CD4-positive, CD25-positive, alpha-beta regulatory T cell (primary cell): Measurements from ENCODE around the gene FHIT. TPM values are rescaled to one million over a fixed set of nuclear protein-coding genes. Genes with fewer than 3 reads are reported as not detected.
A peak's percentile ranks its signal among the peaks of the same experiment; 100 is the strongest.

Experiments
- ATAC-seq, 2 donors: fragments of 150-1000 bp; cut with Tn5 transposase; one replicate each; pipeline ENCODE4 v1.10.0; 2021; ENCODE audit warnings: low read depth in 2 of 2, moderate number of reproducible peaks in 2 of 2, moderate library complexity in 1 of 2
- DNase-seq, 3 donors: peaks; one replicate each; pipeline versions ENCODE4 v3.0.0 to v3.0.0-alpha.2; 2012 to 2022; ENCODE audit warnings: mixed read lengths in 1 of 3
- H3K27ac ChIP-seq: one replicate; pipeline ENCODE4 v1.7.0; 2013; ENCODE audit warnings: mild to moderate bottlenecking, low read length; ENCODE audit not compliant: insufficient read depth, poor library complexity, severe bottlenecking
- H3K27me3 ChIP-seq: one replicate; pipeline ENCODE4 v1.7.0; 2013; ENCODE audit warnings: low read length; ENCODE audit not compliant: control insufficient read depth, insufficient read depth
- H3K36me3 ChIP-seq: one replicate; pipeline ENCODE4 v1.7.0; 2013; ENCODE audit warnings: mild to moderate bottlenecking, low read length, moderate library complexity; ENCODE audit not compliant: control insufficient read depth, insufficient read depth
- H3K4me1 ChIP-seq: 2 replicates; pipeline ENCODE4 v1.7.0; 2013; ENCODE audit warnings: mild to moderate bottlenecking, low read length; ENCODE audit not compliant: insufficient read depth, control insufficient read depth, poor library complexity, severe bottlenecking
- H3K4me3 ChIP-seq: one replicate; pipeline ENCODE4 v1.7.0; 2013; ENCODE audit warnings: low read depth, mild to moderate bottlenecking, low read length, moderate library complexity
- H3K9me3 ChIP-seq, 2 experiments: 1 replicate in 1 of 2; 2 replicates in 1 of 2; pipeline ENCODE4 v1.7.0; 2013; ENCODE audit warnings: low read length in 2 of 2, mild to moderate bottlenecking in 1 of 2, moderate library complexity in 1 of 2; ENCODE audit not compliant: control insufficient read depth in 2 of 2
- H3K27ac Mint-ChIP-seq, 3 donors: one replicate each; pipeline ENCODE4 v1.8.0; 2020 to 2022; ENCODE audit warnings: mild to moderate bottlenecking in 3 of 3, mixed read lengths in 3 of 3, moderate library complexity in 2 of 3
- H3K27me3 Mint-ChIP-seq: one replicate; pipeline ENCODE4 v1.8.0; 2022; ENCODE audit warnings: mild to moderate bottlenecking, mixed read lengths
- H3K36me3 Mint-ChIP-seq: one replicate; pipeline ENCODE4 v1.8.0; 2020; ENCODE audit warnings: mixed read lengths
- H3K4me1 Mint-ChIP-seq, 4 donors: one replicate each; pipeline ENCODE4 v1.8.0; 2020 to 2022; ENCODE audit warnings: mixed read lengths in 4 of 4, mild to moderate bottlenecking in 1 of 4
- H3K4me3 Mint-ChIP-seq, 4 donors: one replicate each; pipeline ENCODE4 v1.8.0; 2020 to 2022; ENCODE audit warnings: mild to moderate bottlenecking in 4 of 4, mixed read lengths in 4 of 4, moderate library complexity in 3 of 4
- H3K9me3 Mint-ChIP-seq, 7 donors: one replicate each; pipeline ENCODE4 v1.8.0; 2020 to 2022; ENCODE audit warnings: mixed read lengths in 7 of 7, mild to moderate bottlenecking in 3 of 7, moderate library complexity in 2 of 7
- polyA plus RNA-seq, 4 donors: library from polyadenylated mRNA; unstranded; fragments of 300-500 nt; fragmentation: Illumina TruSeq; gene quantifications; one replicate each; pipeline ENCODE4 v1.2.3, GENCODE V29; 2021
- total RNA-seq: library from RNA; stranded (reverse); gene quantifications from one replicate; pipeline ENCODE4 v1.2.3, GENCODE V29; 2022

Gene FHIT
- total and polyA plus RNA-seq, 5 donors from 2014 or later = 7.8 to 120 (median 14.4) TPM

GRCh38 chr3:60325610-60326170 lies 925.6 kb downstream of the FHIT start:
- DNase-seq = no peak
- Mint-ChIP-seq H3K27ac (no peak overlapping the region), H3K36me3 (no peaks in the 10 kb centered on the region), H3K27me3 (no peaks in the 10 kb centered on the region), H3K4me3 (no peak overlapping the region), H3K4me1 (peaks cover 0 to 2% (median 0%) of the 10 kb centered on the region in 4 donors), H3K9me3 (no peaks in the 10 kb centered on the region)
- H3K36me3 ChIP-seq = no peaks in the 10 kb centered on the region
- no peak overlapping the region for H3K27ac ChIP-seq
- no peaks in the 10 kb centered on the region for H3K9me3 ChIP-seq
- ATAC-seq = no peak
- no peaks in the 10 kb centered on the region for H3K27me3 ChIP-seq
- no peak overlapping the region for H3K4me3 ChIP-seq
- H3K4me1 ChIP-seq = no peaks in the 10 kb centered on the region

- H3K27ac ChIP-seq = no peak overlapping the region
- no peaks in the 10 kb centered on the region for H3K4me1 ChIP-seq
- no peaks in the 10 kb centered on the region for H3K9me3 ChIP-seq
- H3K27me3 ChIP-seq = no peaks in the 10 kb centered on the region
- no peak overlapping the region for H3K27ac Mint-ChIP-seq
- H3K9me3 Mint-ChIP-seq = no peaks in the 10 kb centered on the region
- no peaks in the 10 kb centered on the region for H3K36me3 ChIP-seq
- no peaks in the 10 kb centered on the region for H3K36me3 Mint-ChIP-seq
- no peak overlapping the region for H3K4me3 ChIP-seq
- ATAC-seq (no peak), DNase-seq (no peak)
- H3K27me3 Mint-ChIP-seq = no peaks in the 10 kb centered on the region
- H3K4me1 Mint-ChIP-seq = peaks cover 0 to 4% (median 0%) of the 10 kb centered on the region in 4 donors
- no peak overlapping the region for H3K4me3 Mint-ChIP-seq
These were observed 927.6 kb downstream of the FHIT start for GRCh38 chr3:60323651-60324050.

- peaks cover 0 to 4% (median 0%) of the 10 kb centered on the region in 4 donors for H3K4me1 Mint-ChIP-seq
- Histone ChIP-seq H3K36me3 (no peaks in the 10 kb centered on the region), H3K9me3 (no peaks in the 10 kb centered on the region), H3K4me3 (no peak overlapping the region), H3K4me1 (no peaks in the 10 kb centered on the region), H3K27ac (no peak overlapping the region), H3K27me3 (no peaks in the 10 kb centered on the region)
- H3K27me3 Mint-ChIP-seq = no peaks in the 10 kb centered on the region
- DNase-seq (no peak), ATAC-seq (no peak)
- no peaks in the 10 kb centered on the region for H3K9me3 Mint-ChIP-seq
- H3K36me3 Mint-ChIP-seq = no peaks in the 10 kb centered on the region
- H3K27ac Mint-ChIP-seq = no peak overlapping the region
- no peak overlapping the region for H3K4me3 Mint-ChIP-seq
These were observed 928.1 kb downstream of the FHIT start for GRCh38 chr3:60323180-60323579.

- Histone ChIP-seq H3K36me3 (no peaks in the 10 kb centered on the region), H3K9me3 (no peaks in the 10 kb centered on the region), H3K4me1 (no peaks in the 10 kb centered on the region), H3K27ac (no peak overlapping the region), H3K27me3 (no peaks in the 10 kb centered on the region), H3K4me3 (no peak overlapping the region)
- H3K4me1 Mint-ChIP-seq = peaks cover 0 to 4% (median 0%) of the 10 kb centered on the region in 4 donors
- H3K9me3 Mint-ChIP-seq = no peaks in the 10 kb centered on the region
- DNase-seq = no peak
- no peak overlapping the region for H3K27ac Mint-ChIP-seq
- ATAC-seq = no peak
- no peak overlapping the region for H3K4me3 Mint-ChIP-seq
- no peaks in the 10 kb centered on the region for H3K27me3 Mint-ChIP-seq
- H3K36me3 Mint-ChIP-seq = no peaks in the 10 kb centered on the region
These were observed 928.9 kb downstream of the FHIT start for GRCh38 chr3:60322298-60322856.

- no peak for DNase-seq
- Histone ChIP-seq H3K4me3 (no peak overlapping the region), H3K27me3 (no peaks in the 10 kb centered on the region), H3K36me3 (no peaks in the 10 kb centered on the region), H3K9me3 (peaks cover 0 to 4% of the 10 kb centered on the region in 2 experiments), H3K4me1 (no peaks in the 10 kb centered on the region), H3K27ac (no peak overlapping the region)
- Mint-ChIP-seq H3K27me3 (no peaks in the 10 kb centered on the region), H3K27ac (no peak overlapping the region), H3K4me3 (no peak overlapping the region), H3K36me3 (no peaks in the 10 kb centered on the region), H3K4me1 (peaks cover 0 to 3% (median 0%) of the 10 kb centered on the region in 4 donors), H3K9me3 (peaks cover 0 to 2% (median 0%) of the 10 kb centered on the region in 7 donors)
- no peak for ATAC-seq
These were observed 931.9 kb downstream of the FHIT start for GRCh38 chr3:60319179-60319858.

- no peak for DNase-seq
- no peak overlapping the region for H3K4me3 ChIP-seq
- H3K27me3 ChIP-seq = no peaks in the 10 kb centered on the region
- H3K27ac ChIP-seq = no peak overlapping the region
- Mint-ChIP-seq H3K27ac (no peak overlapping the region), H3K36me3 (no peaks in the 10 kb centered on the region), H3K9me3 (peaks cover 0 to 2% (median 0%) of the 10 kb centered on the region in 7 donors), H3K4me1 (peaks cover 0 to 4% (median 1%) of the 10 kb centered on the region in 4 donors), H3K4me3 (no peak overlapping the region), H3K27me3 (no peaks in the 10 kb centered on the region)
- H3K36me3 ChIP-seq = no peaks in the 10 kb centered on the region
- ATAC-seq = no peak
- peaks cover 0 to 4% of the 10 kb centered on the region in 2 experiments for H3K9me3 ChIP-seq
- H3K4me1 ChIP-seq = no peaks in the 10 kb centered on the region
These were observed 935.0 kb downstream of the FHIT start for GRCh38 chr3:60316121-60316797.

- H3K27me3 Mint-ChIP-seq = no peaks in the 10 kb centered on the region
- no peaks in the 10 kb centered on the region for H3K27me3 ChIP-seq
- H3K36me3 Mint-ChIP-seq = no peaks in the 10 kb centered on the region
- H3K27ac Mint-ChIP-seq = peak overlapping the region in 1 of 3 donors; percentile 4
- H3K4me1 Mint-ChIP-seq = peaks cover 0 to 4% (median 1%) of the 10 kb centered on the region in 4 donors
- H3K4me1 ChIP-seq = no peaks in the 10 kb centered on the region
- ATAC-seq (no peak), DNase-seq (no peak)
- H3K9me3 Mint-ChIP-seq = peaks cover 0 to 2% (median 0%) of the 10 kb centered on the region in 7 donors
- H3K27ac ChIP-seq = no peak overlapping the region
- H3K4me3 Mint-ChIP-seq = no peak overlapping the region
- no peaks in the 10 kb centered on the region for H3K36me3 ChIP-seq
- no peak overlapping the region for H3K4me3 ChIP-seq
- peaks cover 0 to 4% of the 10 kb centered on the region in 2 experiments for H3K9me3 ChIP-seq
These were observed 937.2 kb downstream of the FHIT start for GRCh38 chr3:60313951-60314461.
